Measurements from ENCODE around the gene PLD4. TPM values are rescaled to one million over a fixed set of nuclear protein-coding genes. Genes with fewer than 3 reads are reported as not detected.
"Not testable (repeated sequence)": the region's sequence is repeated elsewhere in the genome, so short reads cannot be mapped to it uniquely, and the experiment has no call there.

Gene PLD4
- total RNA-seq, 2 experiments from 2014 or later, result not detected

- no peak for DNase-seq
- Mint-ChIP-seq H3K27ac (no peak overlapping the region), H3K27me3 (ENCODE audit: low read depth) (peaks cover 18% of the 10 kb centered on the region), H3K4me3 (no peak overlapping the region), H3K9me3 (no peaks in the 10 kb centered on the region), H3K36me3 (ENCODE audit: low read depth) (no peaks in the 10 kb centered on the region), H3K4me1 (ENCODE audit: low read depth) (peaks cover 2% of the 10 kb centered on the region)
- CTCF ChIA-PET, result interaction anchor here (1.4 kb wide), 1 partner anchor 108 kb away, joined by 3 read pairs; no protein-coding TSS in a partner anchor
- intact Hi-C loops (cut with micrococcal nuclease), result no loop called here
Observed at GRCh38 chr14:104937694-104938365, 13.2 kb downstream of the PLD4 start.

- H3K9me3 Mint-ChIP-seq, result no peaks in the 10 kb centered on the region
- CTCF ChIA-PET, result interaction anchor here (1.4 kb wide), 1 partner anchor 107 kb away, joined by 3 read pairs; no protein-coding TSS in a partner anchor
- H3K4me3 Mint-ChIP-seq, result no peak overlapping the region
- H3K27ac Mint-ChIP-seq, result no peak overlapping the region
- H3K4me1 Mint-ChIP-seq (ENCODE audit: low read depth), result peaks cover 2% of the 10 kb centered on the region
- no peak for DNase-seq
- intact Hi-C loops (cut with micrococcal nuclease), result no loop called here
- H3K36me3 Mint-ChIP-seq (ENCODE audit: low read depth), result no peaks in the 10 kb centered on the region
- peaks cover 18% of the 10 kb centered on the region for H3K27me3 Mint-ChIP-seq (ENCODE audit: low read depth)
Observed at GRCh38 chr14:104938436-104938835, 13.8 kb downstream of the PLD4 start.

GRCh38 chr14:104938960-104939359 lies 14.3 kb downstream of the PLD4 start:
- Mint-ChIP-seq H3K4me1 (ENCODE audit: low read depth) (peaks cover 2% of the 10 kb centered on the region), H3K27ac (no peak overlapping the region), H3K9me3 (no peaks in the 10 kb centered on the region), H3K4me3 (no peak overlapping the region), H3K27me3 (ENCODE audit: low read depth) (peaks cover 18% of the 10 kb centered on the region), H3K36me3 (ENCODE audit: low read depth) (no peaks in the 10 kb centered on the region)
- intact Hi-C loops (cut with micrococcal nuclease), result no loop called here
- CTCF ChIA-PET, result interaction anchor here (0.5 to 1.4 kb wide), 2 partner anchors 59 to 107 kb away, joined by 3 read pairs; no protein-coding TSS in a partner anchor
- no peak for DNase-seq

- no peaks in the 10 kb centered on the region for H3K36me3 Mint-ChIP-seq (ENCODE audit: low read depth)
- H3K27me3 Mint-ChIP-seq (ENCODE audit: low read depth), result peaks cover 12% of the 10 kb centered on the region
- CTCF ChIA-PET, result interaction anchor here (1.5 kb wide), 1 partner anchor 36 kb away, joined by 4 read pairs; no protein-coding TSS in a partner anchor
- no peaks in the 10 kb centered on the region for H3K4me1 Mint-ChIP-seq (ENCODE audit: low read depth)
- intact Hi-C loops (cut with micrococcal nuclease), result no loop called here
- no peak overlapping the region for H3K27ac Mint-ChIP-seq
- H3K4me3 Mint-ChIP-seq, result no peak overlapping the region
- DNase-seq, result no peak
- no peaks in the 10 kb centered on the region for H3K9me3 Mint-ChIP-seq
Observed at GRCh38 chr14:104939666-104940410, 15.2 kb downstream of the PLD4 start.

GRCh38 chr14:104940526-104941150 lies 16.0 kb downstream of the PLD4 start:
- CTCF ChIA-PET, result interaction anchor here (1.5 kb wide), 1 partner anchor 35 kb away, joined by 4 read pairs; no protein-coding TSS in a partner anchor
- intact Hi-C loops (cut with micrococcal nuclease), result no loop called here
- Mint-ChIP-seq H3K4me3 (no peak overlapping the region), H3K27me3 (ENCODE audit: low read depth) (peaks cover 10% of the 10 kb centered on the region), H3K27ac (peak overlapping the region; percentile 46), H3K9me3 (no peaks in the 10 kb centered on the region), H3K36me3 (ENCODE audit: low read depth) (no peaks in the 10 kb centered on the region), H3K4me1 (ENCODE audit: low read depth) (no peaks in the 10 kb centered on the region)
- no peak for DNase-seq

- CTCF ChIA-PET, result interaction anchor here (0.6 to 1.5 kb wide), 2 partner anchors 34 to 295 kb away, joined by 4 to 5 read pairs; no protein-coding TSS in a partner anchor
Observed at GRCh38 chr14:104941508-104942365, 17.1 kb downstream of the PLD4 start.

GRCh38 chr14:104942586-104942985 lies 17.9 kb downstream of the PLD4 start:
- peaks cover 10% of the 10 kb centered on the region for H3K27me3 Mint-ChIP-seq (ENCODE audit: low read depth)

More at GRCh38 chr14:104941508-104942365, 17.1 kb downstream of the PLD4 start:
- intact Hi-C loops (cut with micrococcal nuclease), result no loop called here
- no peaks in the 10 kb centered on the region for H3K36me3 Mint-ChIP-seq (ENCODE audit: low read depth)
- H3K4me1 Mint-ChIP-seq (ENCODE audit: low read depth), result no peaks in the 10 kb centered on the region
- DNase-seq, result no peak
- H3K27ac Mint-ChIP-seq, result no peak overlapping the region
- no peaks in the 10 kb centered on the region for H3K9me3 Mint-ChIP-seq
- H3K27me3 Mint-ChIP-seq (ENCODE audit: low read depth), result peaks cover 10% of the 10 kb centered on the region
- no peak overlapping the region for H3K4me3 Mint-ChIP-seq

GRCh38 chr14:104943216-104944015 lies 18.7 kb downstream of the PLD4 start:
- H3K27me3 Mint-ChIP-seq (ENCODE audit: low read depth), result not testable (repeated sequence)

More at GRCh38 chr14:104942586-104942985, 17.9 kb downstream of the PLD4 start:
- no peaks in the 10 kb centered on the region for H3K9me3 Mint-ChIP-seq
- no peaks in the 10 kb centered on the region for H3K4me1 Mint-ChIP-seq (ENCODE audit: low read depth)
- no peak for DNase-seq
- intact Hi-C loops (cut with micrococcal nuclease), result no loop called here
- H3K27ac Mint-ChIP-seq, result no peak overlapping the region
- no peak overlapping the region for H3K4me3 Mint-ChIP-seq
- CTCF ChIA-PET, result no interaction called here
- no peaks in the 10 kb centered on the region for H3K36me3 Mint-ChIP-seq (ENCODE audit: low read depth)

GRCh38 chr14:104944016-104944308 lies 19.3 kb downstream of the PLD4 start:
- DNase-seq; CTCF ChIA-PET; H3K27me3 Mint-ChIP-seq (ENCODE audit: low read depth); H3K27ac Mint-ChIP-seq; H3K4me1 Mint-ChIP-seq (ENCODE audit: low read depth); H3K9me3 Mint-ChIP-seq; H3K36me3 Mint-ChIP-seq (ENCODE audit: low read depth); H3K4me3 Mint-ChIP-seq; intact Hi-C loops (cut with micrococcal nuclease): not testable (repeated sequence)

More at GRCh38 chr14:104943216-104944015, 18.7 kb downstream of the PLD4 start:
- H3K27ac Mint-ChIP-seq; H3K4me3 Mint-ChIP-seq; H3K36me3 Mint-ChIP-seq (ENCODE audit: low read depth); H3K9me3 Mint-ChIP-seq; intact Hi-C loops (cut with micrococcal nuclease); DNase-seq; H3K4me1 Mint-ChIP-seq (ENCODE audit: low read depth); CTCF ChIA-PET: not testable (repeated sequence)

GRCh38 chr14:104944436-104945205 lies 19.9 kb downstream of the PLD4 start:
- CTCF ChIA-PET; H3K4me1 Mint-ChIP-seq (ENCODE audit: low read depth); H3K27me3 Mint-ChIP-seq (ENCODE audit: low read depth); intact Hi-C loops (cut with micrococcal nuclease); H3K27ac Mint-ChIP-seq; H3K36me3 Mint-ChIP-seq (ENCODE audit: low read depth); H3K4me3 Mint-ChIP-seq; DNase-seq; H3K9me3 Mint-ChIP-seq: not testable (repeated sequence)

GRCh38 chr14:104945266-104945665 lies 20.6 kb downstream of the PLD4 start:
- H3K27ac Mint-ChIP-seq; H3K9me3 Mint-ChIP-seq; H3K36me3 Mint-ChIP-seq (ENCODE audit: low read depth); H3K27me3 Mint-ChIP-seq (ENCODE audit: low read depth); H3K4me1 Mint-ChIP-seq (ENCODE audit: low read depth); DNase-seq; intact Hi-C loops (cut with micrococcal nuclease); CTCF ChIA-PET; H3K4me3 Mint-ChIP-seq: not testable (repeated sequence)
